ENCODE results near the gene OR3A1. TPM values are rescaled to one million over a fixed set of nuclear protein-coding genes. Genes with fewer than 3 reads are reported as not detected.

The OR3A1 gene
- polyA plus RNA-seq, 1 donor from 2014 or later: not detected

DNA sequence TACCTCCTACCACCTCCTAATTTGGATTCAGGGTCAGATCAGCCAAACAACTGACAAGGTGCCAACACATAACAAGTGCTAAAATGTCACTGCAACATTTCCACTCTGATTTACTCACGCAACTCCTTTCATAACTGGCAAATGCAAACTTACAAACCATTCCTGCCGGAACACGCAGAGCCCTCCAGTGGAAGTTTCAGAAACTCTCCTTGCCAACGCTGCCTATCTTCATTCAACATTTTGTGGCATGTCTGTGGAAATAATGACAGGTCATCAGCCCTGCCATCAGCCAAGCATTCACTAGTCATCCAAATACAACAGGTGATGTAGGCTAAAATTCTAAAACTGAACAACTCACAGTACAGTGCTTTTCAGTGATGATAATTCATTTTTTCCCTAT is 37.7 kb upstream of the OR3A1 start:
- Histone ChIP-seq H3K9ac (ENCODE audit: low read length) (no peak overlapping the region), H3K9me2 (ENCODE audit: insufficient read depth, low read length) (no peaks in the 10 kb centered on the region), H3K9me3 (ENCODE audit: low read length) (no peaks in the 10 kb centered on the region), H3F3A (ENCODE audit: insufficient read depth, low read length, poor library complexity, severe bottlenecking) (no peaks in the 10 kb centered on the region), H3K4me3 (ENCODE audit: low read length) (no peak overlapping the region), H3K27me3 (ENCODE audit: insufficient read depth, low read depth, low read length) (no peaks in the 10 kb centered on the region), H2AFZ (ENCODE audit: low read depth, low read length) (no peak overlapping the region), H4K20me1 (ENCODE audit: insufficient read depth) (no peaks in the 10 kb centered on the region), H3K36me3 (ENCODE audit: insufficient read depth, low read length) (no peaks in the 10 kb centered on the region), H3K4me2 (ENCODE audit: low read length) (no peak overlapping the region), H3K27ac (ENCODE audit: low read length) (no peak overlapping the region), H3K79me2 (replicated peaks; ENCODE audit: insufficient read depth, low read length) (no peaks in the 10 kb centered on the region)
- TF ChIP-seq POLR2AphosphoS5 (IDR thresholded peaks at IDR 0.05): no peak
- TF ChIP-seq CTCF (IDR thresholded peaks at IDR 0.05; ENCODE audit: poor library complexity, severe bottlenecking): no peak
- no peak for TF ChIP-seq EP300 (conservative IDR thresholded peaks at IDR 0.05; ENCODE audit: poor library complexity, severe bottlenecking)
- no peak for TF ChIP-seq EZH2 (IDR thresholded peaks at IDR 0.05; ENCODE audit: borderline replicate concordance, insufficient read depth, low read length, poor library complexity, severe bottlenecking)
- TF ChIP-seq TAF1 (IDR thresholded peaks at IDR 0.05; ENCODE audit: low read depth): no peak
- no peak for TF ChIP-seq SMC3 (conservative IDR thresholded peaks at IDR 0.05; ENCODE audit: poor library complexity)
- no peak for TF ChIP-seq RAD21 (conservative IDR thresholded peaks at IDR 0.05)
- TF ChIP-seq, protein P1, sequence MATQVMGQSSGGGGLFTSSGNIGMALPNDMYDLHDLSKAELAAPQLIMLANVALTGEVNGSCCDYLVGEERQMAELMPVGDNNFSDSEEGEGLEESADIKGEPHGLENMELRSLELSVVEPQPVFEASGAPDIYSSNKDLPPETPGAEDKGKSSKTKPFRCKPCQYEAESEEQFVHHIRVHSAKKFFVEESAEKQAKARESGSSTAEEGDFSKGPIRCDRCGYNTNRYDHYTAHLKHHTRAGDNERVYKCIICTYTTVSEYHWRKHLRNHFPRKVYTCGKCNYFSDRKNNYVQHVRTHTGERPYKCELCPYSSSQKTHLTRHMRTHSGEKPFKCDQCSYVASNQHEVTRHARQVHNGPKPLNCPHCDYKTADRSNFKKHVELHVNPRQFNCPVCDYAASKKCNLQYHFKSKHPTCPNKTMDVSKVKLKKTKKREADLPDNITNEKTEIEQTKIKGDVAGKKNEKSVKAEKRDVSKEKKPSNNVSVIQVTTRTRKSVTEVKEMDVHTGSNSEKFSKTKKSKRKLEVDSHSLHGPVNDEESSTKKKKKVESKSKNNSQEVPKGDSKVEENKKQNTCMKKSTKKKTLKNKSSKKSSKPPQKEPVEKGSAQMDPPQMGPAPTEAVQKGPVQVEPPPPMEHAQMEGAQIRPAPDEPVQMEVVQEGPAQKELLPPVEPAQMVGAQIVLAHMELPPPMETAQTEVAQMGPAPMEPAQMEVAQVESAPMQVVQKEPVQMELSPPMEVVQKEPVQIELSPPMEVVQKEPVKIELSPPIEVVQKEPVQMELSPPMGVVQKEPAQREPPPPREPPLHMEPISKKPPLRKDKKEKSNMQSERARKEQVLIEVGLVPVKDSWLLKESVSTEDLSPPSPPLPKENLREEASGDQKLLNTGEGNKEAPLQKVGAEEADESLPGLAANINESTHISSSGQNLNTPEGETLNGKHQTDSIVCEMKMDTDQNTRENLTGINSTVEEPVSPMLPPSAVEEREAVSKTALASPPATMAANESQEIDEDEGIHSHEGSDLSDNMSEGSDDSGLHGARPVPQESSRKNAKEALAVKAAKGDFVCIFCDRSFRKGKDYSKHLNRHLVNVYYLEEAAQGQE (IDR thresholded peaks at IDR 0.05; ENCODE audit: borderline replicate concordance): no peak
- TF ChIP-seq MXI1 (conservative IDR thresholded peaks at IDR 0.05; ENCODE audit: poor library complexity, severe bottlenecking): no peak

DNA sequence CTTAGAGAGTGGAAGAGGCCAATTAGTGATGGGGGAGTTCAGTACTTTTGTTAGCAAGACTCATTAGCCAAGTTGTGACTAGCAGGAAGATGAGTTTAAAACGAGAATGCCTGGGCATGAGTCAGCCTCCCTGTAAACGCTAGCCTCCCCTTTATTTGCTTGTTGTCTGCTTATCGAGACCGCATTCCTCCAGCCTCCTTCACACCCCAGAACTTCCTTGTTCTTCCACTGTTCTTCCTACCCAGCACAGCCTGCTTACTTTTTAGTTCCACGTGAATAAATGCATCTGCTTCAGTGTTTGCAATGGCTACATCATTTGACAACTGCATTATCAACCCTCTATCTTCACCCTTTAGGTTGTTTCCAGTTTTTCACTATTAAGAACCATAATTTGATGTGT is 20.2 kb upstream of the OR3A1 start:
- Histone ChIP-seq H3F3A (ENCODE audit: insufficient read depth, low read length, poor library complexity, severe bottlenecking) (no peaks in the 10 kb centered on the region), H3K79me2 (replicated peaks; ENCODE audit: insufficient read depth, low read length) (no peaks in the 10 kb centered on the region), H3K4me2 (ENCODE audit: low read length) (no peak overlapping the region), H3K36me3 (ENCODE audit: insufficient read depth, low read length) (no peaks in the 10 kb centered on the region), H3K9ac (ENCODE audit: low read length) (no peak overlapping the region), H2AFZ (ENCODE audit: low read depth, low read length) (no peak overlapping the region), H3K27ac (ENCODE audit: low read length) (no peak overlapping the region), H3K27me3 (ENCODE audit: insufficient read depth, low read depth, low read length) (no peaks in the 10 kb centered on the region), H4K20me1 (ENCODE audit: insufficient read depth) (no peaks in the 10 kb centered on the region), H3K4me3 (ENCODE audit: low read length) (no peak overlapping the region), H3K9me2 (ENCODE audit: insufficient read depth, low read length) (no peaks in the 10 kb centered on the region), H3K9me3 (ENCODE audit: low read length) (no peaks in the 10 kb centered on the region)
- TF ChIP-seq EP300 (conservative IDR thresholded peaks at IDR 0.05; ENCODE audit: poor library complexity, severe bottlenecking): no peak
- no peak for TF ChIP-seq TAF1 (IDR thresholded peaks at IDR 0.05; ENCODE audit: low read depth)
- no peak for TF ChIP-seq MXI1 (conservative IDR thresholded peaks at IDR 0.05; ENCODE audit: poor library complexity, severe bottlenecking)
- TF ChIP-seq CTCF (IDR thresholded peaks at IDR 0.05; ENCODE audit: poor library complexity, severe bottlenecking): no peak
- no peak for TF ChIP-seq RAD21 (conservative IDR thresholded peaks at IDR 0.05)
- TF ChIP-seq, protein P1 (IDR thresholded peaks at IDR 0.05; ENCODE audit: borderline replicate concordance): no peak
- no peak for TF ChIP-seq POLR2AphosphoS5 (IDR thresholded peaks at IDR 0.05)
- no peak for TF ChIP-seq EZH2 (IDR thresholded peaks at IDR 0.05; ENCODE audit: borderline replicate concordance, insufficient read depth, low read length, poor library complexity, severe bottlenecking)
- no peak for TF ChIP-seq SMC3 (conservative IDR thresholded peaks at IDR 0.05; ENCODE audit: poor library complexity)
